ENCODE results near the gene TEKT3.

GRCh38 chr17:15380446-15380845, 39.0 kb upstream of the TEKT3 start:
- TF ChIP-seq CTCF (IDR thresholded peaks at IDR 0.05; ENCODE audit: low read depth, low read length) (no peak), EZH2phosphoT487 (IDR thresholded peaks at IDR 0.05; ENCODE audit: low read depth) (no peak)
